ENCODE measurements around the gene FOXE3.

- TF ChIP-seq CTCF (conservative IDR thresholded peaks at IDR 0.05) (no peak), EZH2 (IDR thresholded peaks at IDR 0.05; ENCODE audit: low read depth) (no peak)
Measured at GRCh38 chr1:47415728-47416318, at the start of gene FOXE3.

All from PC-9 (cell line).